ENCODE results near the gene GAK. TPM values are rescaled to one million over a fixed set of nuclear protein-coding genes. Genes with fewer than 3 reads are reported as not detected.
A peak's percentile ranks its signal among the peaks of the same experiment; 100 is the strongest.

Gene GAK
- total and polyA plus RNA-seq, 8 donors: 47.5 to 226 (median 64.8) TPM

DNA sequence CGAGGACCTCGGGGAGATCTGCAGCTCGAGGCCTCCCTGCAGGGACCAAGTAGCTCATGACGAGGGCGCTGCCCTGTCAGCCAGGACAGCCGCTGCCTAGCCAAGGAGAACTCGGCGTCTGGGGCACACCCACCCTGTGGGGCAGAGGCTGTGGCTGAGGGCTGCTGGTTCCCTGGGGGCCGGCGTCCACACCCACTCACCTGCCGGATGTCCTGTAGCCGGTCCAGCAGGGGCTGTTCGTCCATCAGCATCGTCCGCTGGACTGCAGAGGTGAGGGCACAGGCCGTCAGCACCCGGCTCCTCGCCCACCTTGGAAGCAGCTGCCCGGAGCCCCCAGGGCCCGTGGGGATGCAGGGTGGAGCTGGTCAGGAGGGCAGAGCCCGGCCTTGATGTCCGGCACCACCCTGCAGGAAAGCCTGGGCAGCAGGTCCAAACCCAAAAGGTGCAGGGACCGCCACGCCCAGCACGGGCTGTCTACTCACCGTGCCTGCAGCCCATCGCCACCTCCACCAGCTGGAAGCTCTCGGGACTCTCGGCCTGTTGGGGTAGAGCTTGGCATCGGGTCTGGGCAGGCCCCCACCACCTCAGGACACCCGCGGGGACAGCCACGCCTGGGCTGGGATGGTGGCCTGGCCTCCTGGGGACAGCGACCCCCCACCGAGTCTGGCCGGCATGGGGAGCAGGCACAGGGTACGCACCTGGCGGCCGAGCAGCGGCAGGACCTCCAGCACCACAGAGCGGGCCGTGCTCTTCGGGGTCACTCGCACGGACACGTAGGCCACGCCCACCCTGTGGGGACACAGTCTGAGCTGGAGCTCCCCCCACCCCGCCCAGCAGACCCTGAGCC is 34.4 kb upstream of the GAK start:
- no peak overlapping the region for H3K27ac ChIP-seq
- peaks cover 0 to 8% (median 0%) of the 10 kb centered on the region in 3 donors for H3K36me3 ChIP-seq
- H3K4me3 ChIP-seq: no peak overlapping the region
- intact Hi-C loops (cut with DNase I): no loop called here
- DNase-seq (peak in 1 of 6 donors; percentile 81), ATAC-seq (no peak), FAIRE-seq (no peak)
- no peaks in the 10 kb centered on the region for H3K27me3 ChIP-seq
- H3K9me3 ChIP-seq: no peaks in the 10 kb centered on the region
- TF ChIP-seq, protein P1, sequence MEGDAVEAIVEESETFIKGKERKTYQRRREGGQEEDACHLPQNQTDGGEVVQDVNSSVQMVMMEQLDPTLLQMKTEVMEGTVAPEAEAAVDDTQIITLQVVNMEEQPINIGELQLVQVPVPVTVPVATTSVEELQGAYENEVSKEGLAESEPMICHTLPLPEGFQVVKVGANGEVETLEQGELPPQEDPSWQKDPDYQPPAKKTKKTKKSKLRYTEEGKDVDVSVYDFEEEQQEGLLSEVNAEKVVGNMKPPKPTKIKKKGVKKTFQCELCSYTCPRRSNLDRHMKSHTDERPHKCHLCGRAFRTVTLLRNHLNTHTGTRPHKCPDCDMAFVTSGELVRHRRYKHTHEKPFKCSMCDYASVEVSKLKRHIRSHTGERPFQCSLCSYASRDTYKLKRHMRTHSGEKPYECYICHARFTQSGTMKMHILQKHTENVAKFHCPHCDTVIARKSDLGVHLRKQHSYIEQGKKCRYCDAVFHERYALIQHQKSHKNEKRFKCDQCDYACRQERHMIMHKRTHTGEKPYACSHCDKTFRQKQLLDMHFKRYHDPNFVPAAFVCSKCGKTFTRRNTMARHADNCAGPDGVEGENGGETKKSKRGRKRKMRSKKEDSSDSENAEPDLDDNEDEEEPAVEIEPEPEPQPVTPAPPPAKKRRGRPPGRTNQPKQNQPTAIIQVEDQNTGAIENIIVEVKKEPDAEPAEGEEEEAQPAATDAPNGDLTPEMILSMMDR (IDR thresholded peaks at IDR 0.05): no peak
- 92% methylated on average over 47 to 48 of the region's 48 CpGs for WGBS, 2 donors
- peaks cover 0 to 4% (median 0%) of the 10 kb centered on the region in 3 donors for H3K4me1 ChIP-seq

DNA sequence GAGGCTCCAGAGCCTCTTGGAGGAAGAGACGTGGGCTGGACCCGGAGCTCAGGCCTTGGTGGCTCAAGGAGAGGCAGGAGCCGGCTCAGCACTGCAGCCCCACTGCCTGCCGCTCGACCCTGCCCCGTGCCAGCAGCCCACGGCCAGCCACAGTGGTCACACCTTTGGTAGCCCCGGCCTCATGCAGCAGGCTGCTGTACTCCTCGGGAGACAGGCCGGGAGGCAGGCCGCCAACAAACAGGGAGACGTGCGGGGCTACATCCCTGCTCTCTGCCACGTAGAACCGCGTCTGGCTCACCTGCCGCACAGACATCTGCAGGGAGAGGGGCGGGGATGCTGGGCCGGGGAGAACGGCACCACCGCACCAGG is 33.6 kb upstream of the GAK start:
- FAIRE-seq: no peak
- ATAC-seq: no peak
- H3K27me3 ChIP-seq: no peaks in the 10 kb centered on the region
- H3K4me1 ChIP-seq: no peaks in the 10 kb centered on the region
- WGBS, 2 donors: 93 to 94% methylated on average over 20 to 21 of the region's 21 CpGs
- peak in 1 of 6 donors; percentile 74 for DNase-seq
- TF ChIP-seq, protein P1 (IDR thresholded peaks at IDR 0.05): no peak
- no peaks in the 10 kb centered on the region for H3K9me3 ChIP-seq
- no peak overlapping the region for H3K27ac ChIP-seq
- intact Hi-C loops (cut with DNase I): no loop called here
- H3K4me3 ChIP-seq: no peak overlapping the region
- peaks cover 0 to 8% (median 0%) of the 10 kb centered on the region in 3 donors for H3K36me3 ChIP-seq

DNA sequence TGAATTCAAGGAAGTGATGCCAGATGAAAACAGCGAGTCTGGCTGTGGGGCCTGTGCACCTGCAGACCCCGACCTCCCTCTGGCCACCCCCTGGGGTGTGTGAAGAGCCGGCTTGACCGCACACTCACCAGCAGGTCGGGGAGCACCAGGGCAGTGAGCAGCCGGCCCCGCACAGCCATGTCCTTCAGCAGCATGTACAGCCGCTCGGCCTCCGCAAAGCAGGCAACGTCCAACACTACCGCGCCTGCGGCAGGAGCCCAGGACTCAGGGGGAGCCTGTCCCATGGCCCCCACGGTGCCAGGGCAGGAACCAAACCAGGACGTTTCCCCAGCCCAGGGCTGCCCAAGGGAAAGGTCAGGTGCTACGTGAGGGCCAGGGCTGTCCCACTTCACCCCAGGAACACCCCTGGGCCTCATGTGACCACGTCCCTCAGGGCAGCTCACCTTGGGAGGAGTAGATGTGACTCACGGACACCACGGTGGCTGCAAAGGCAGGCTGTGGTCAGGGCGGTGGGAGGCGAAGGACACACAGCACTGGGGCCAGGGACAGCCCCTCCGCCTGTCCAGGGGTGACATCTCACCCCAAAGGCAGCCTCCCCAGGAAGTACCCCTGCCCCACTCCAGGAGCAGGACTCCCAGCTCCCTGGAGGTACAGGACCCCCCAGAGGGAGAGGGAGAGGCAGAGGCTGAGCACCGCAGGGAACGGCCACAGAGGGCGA is 33.1 kb upstream of the GAK start:
- Histone ChIP-seq H3K4me1 (no peaks in the 10 kb centered on the region), H3K36me3 (peaks cover 0 to 8% (median 0%) of the 10 kb centered on the region in 3 donors), H3K9me3 (no peaks in the 10 kb centered on the region), H3K4me3 (no peak overlapping the region), H3K27me3 (no peaks in the 10 kb centered on the region), H3K27ac (no peak overlapping the region)
- intact Hi-C loops (cut with DNase I): no loop called here
- TF ChIP-seq, protein P1 (IDR thresholded peaks at IDR 0.05): no peak
- ATAC-seq (no peak), FAIRE-seq (no peak), DNase-seq (peak in 1 of 6 donors; percentile 78)
- WGBS, 2 donors: 93 to 94% methylated on average over 26 of the region's 26 CpGs

DNA sequence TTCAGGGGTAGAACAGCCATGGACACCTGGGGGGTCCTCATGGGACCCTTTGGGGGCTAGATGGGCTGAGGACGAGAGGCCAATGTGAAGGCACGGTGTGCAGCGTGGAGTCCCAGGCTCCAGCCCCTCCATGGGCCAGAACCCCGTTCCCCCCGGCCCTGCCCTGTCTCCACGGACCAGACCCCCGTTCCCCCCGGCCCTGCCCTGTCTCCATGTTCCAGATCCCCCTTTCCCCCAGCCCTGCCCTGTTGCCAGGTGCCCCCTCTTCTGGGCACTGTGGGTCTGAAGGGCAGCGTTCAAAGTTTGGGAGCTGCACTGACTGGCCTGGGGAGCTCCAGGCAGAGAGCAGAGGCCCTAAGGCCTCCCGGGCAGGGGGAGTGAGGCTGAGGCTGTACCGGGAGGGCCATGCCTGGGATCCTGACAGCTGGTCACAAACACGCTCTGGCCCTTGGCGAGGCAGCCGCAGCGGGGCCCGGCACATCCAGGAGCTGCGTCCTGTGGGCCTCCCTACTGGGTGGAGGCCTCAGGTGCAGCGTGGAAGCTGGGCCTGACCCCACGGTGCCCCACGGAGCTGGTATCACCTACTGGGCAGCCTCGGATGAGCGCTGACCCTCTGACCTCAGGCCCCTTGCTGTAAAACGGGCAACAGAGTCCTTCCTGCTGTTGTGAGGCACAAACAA is 32.4 kb upstream of the GAK start:
- Histone ChIP-seq H3K27me3 (no peaks in the 10 kb centered on the region), H3K9me3 (no peaks in the 10 kb centered on the region), H3K4me3 (no peak overlapping the region), H3K36me3 (peaks cover 0 to 8% (median 0%) of the 10 kb centered on the region in 3 donors), H3K27ac (no peak overlapping the region), H3K4me1 (no peaks in the 10 kb centered on the region)
- ATAC-seq: no peak
- peak in 1 of 6 donors; percentile 77 for DNase-seq
- FAIRE-seq: no peak
- TF ChIP-seq, protein P1 (IDR thresholded peaks at IDR 0.05): no peak
- WGBS, 2 donors: 91 to 94% methylated on average over 23 of the region's 23 CpGs
- intact Hi-C loops (cut with DNase I): no loop called here

Data from pancreas (tissue), 10 donors.